GM21381 (cell line): Measurements from ENCODE around the gene ADAM15.

Source experiments
- ATAC-seq: cut with Tn5 transposase; IDR thresholded peaks from one replicate; pipeline ENCODE4 v1.9.1; 2021; ENCODE audit warnings: mild to moderate bottlenecking, moderate library complexity; ENCODE audit not compliant: unreplicated experiment

ADAM15 gene

GRCh38 chr1:155029513-155030242 is 21.4 kb upstream of the ADAM15 start:
- ATAC-seq = no peak

GRCh38 chr1:155030243-155030795 is 20.8 kb upstream of the ADAM15 start:
- ATAC-seq = no peak

- no peak for ATAC-seq
Observed at GRCh38 chr1:155030899-155031298, 20.2 kb upstream of the ADAM15 start.

- no peak for ATAC-seq
Observed at GRCh38 chr1:155032886-155033285, 18.2 kb upstream of the ADAM15 start.

GRCh38 chr1:155033524-155033923 is 17.6 kb upstream of the ADAM15 start, which contains the start of the genes DCST1 and DCST2:
Gene DCST1 (plus strand): TSS chr1:155033824. CDS start chr1:155034037, 213 bp downstream.
Gene DCST2 (minus strand): TSS chr1:155033781. CDS start chr1:155033701, 80 bp downstream.
- no peak for ATAC-seq

- ATAC-seq = no peak
Observed at GRCh38 chr1:155034318-155035208, 16.6 kb upstream of the ADAM15 start.

GRCh38 chr1:155035936-155036335 is 15.2 kb upstream of the ADAM15 start:
- no peak for ATAC-seq

- no peak for ATAC-seq
Observed at GRCh38 chr1:155037043-155037442, 14.1 kb upstream of the ADAM15 start.

GRCh38 chr1:155037851-155038441 is 13.2 kb upstream of the ADAM15 start:
- ATAC-seq = no peak

- no peak for ATAC-seq
Observed at GRCh38 chr1:155038602-155039307, 12.4 kb upstream of the ADAM15 start.

GRCh38 chr1:155039308-155039669 is 11.8 kb upstream of the ADAM15 start:
- ATAC-seq = no peak

- no peak for ATAC-seq
Observed at GRCh38 chr1:155040358-155041093, 10.6 kb upstream of the ADAM15 start.

GRCh38 chr1:155042789-155043188 is 8.3 kb upstream of the ADAM15 start:
- no peak for ATAC-seq

GRCh38 chr1:155043301-155043702 is 7.8 kb upstream of the ADAM15 start:
- no peak for ATAC-seq

GRCh38 chr1:155043793-155044192 is 7.3 kb upstream of the ADAM15 start:
- no peak for ATAC-seq

- no peak for ATAC-seq
Observed at GRCh38 chr1:155044365-155044764, 6.8 kb upstream of the ADAM15 start.

GRCh38 chr1:155044812-155045657 is 6.1 kb upstream of the ADAM15 start:
- peak; percentile 52 for ATAC-seq

- no peak for ATAC-seq
Observed at GRCh38 chr1:155048449-155049334, 2.4 kb upstream of the ADAM15 start.
